Measurements from ENCODE around the gene MARK1.
A peak's percentile ranks its signal among the peaks of the same experiment; 100 is the strongest.

MARK1 gene

DNA sequence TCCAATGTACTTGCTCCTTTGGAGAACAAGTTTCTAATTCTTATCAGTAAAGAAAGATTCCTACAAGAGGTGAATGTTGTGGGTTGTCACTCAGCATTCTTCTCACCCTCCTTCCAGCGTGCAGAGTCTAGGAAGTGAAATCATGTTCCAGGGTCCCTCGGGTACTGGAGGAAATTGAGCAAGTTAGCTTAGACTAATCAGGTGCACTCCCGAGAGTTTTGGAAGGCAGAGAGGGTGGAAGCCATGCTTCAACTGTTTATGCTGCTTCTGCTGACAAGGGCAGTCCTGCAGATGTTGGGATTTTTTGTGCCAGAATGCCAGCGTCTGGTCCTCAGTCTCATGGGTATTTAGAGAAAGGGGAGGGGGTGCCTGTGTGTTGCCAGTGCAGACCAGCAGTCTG lies 157.0 kb downstream of the MARK1 start:
- H3K27me3 ChIP-seq, result peaks cover 13% of the 10 kb centered on the region
- H3K27ac ChIP-seq, result no peak overlapping the region
- no peak for TF ChIP-seq CTCF (IDR thresholded peaks at IDR 0.05)
- H3K36me3 ChIP-seq, result no peaks in the 10 kb centered on the region
- H3K9me3 ChIP-seq, result no peaks in the 10 kb centered on the region
- H3K4me1 ChIP-seq (ENCODE audit: control insufficient read depth in 1 of 2, insufficient read depth in 1 of 2, low read depth in 1 of 2, low read length in 1 of 2), result peaks cover 2 to 3% of the 10 kb centered on the region in 2 experiments
- H3K4me3 ChIP-seq (ENCODE audit: low read depth in 1 of 2, low read length in 1 of 2), result no peak overlapping the region

GRCh38 chr1:220685879-220686278 lies 157.9 kb downstream of the MARK1 start:
- H3K9me3 ChIP-seq, result no peaks in the 10 kb centered on the region
- peaks cover 10 to 12% of the 10 kb centered on the region in 2 experiments for H3K4me1 ChIP-seq (ENCODE audit: control insufficient read depth in 1 of 2, insufficient read depth in 1 of 2, low read depth in 1 of 2, low read length in 1 of 2)
- no peaks in the 10 kb centered on the region for H3K36me3 ChIP-seq

DNA sequence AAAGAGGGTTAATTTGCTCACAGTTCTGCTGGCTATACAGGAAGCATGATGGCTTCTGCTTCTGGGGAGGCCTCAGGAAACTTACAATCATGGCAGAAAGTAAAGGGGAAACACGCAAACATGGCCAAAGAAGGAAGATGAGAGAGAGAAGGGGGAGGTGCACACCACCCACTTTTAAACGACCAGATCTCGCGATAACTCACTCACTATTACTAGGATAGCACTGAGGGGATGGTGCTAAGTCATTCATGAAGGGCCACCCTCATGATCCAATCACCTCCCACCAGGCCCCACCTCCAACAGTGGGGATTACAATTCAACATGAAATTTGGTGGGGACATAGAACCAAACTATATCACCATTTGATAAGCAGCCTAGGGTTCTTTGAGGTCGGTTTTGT lies 159.9 kb downstream of the MARK1 start:
- H3K4me1 ChIP-seq (ENCODE audit: control insufficient read depth in 1 of 2, insufficient read depth in 1 of 2, low read depth in 1 of 2, low read length in 1 of 2), result peaks cover 10 to 12% of the 10 kb centered on the region in 2 experiments
- no peak for TF ChIP-seq CTCF (IDR thresholded peaks at IDR 0.05)

More at GRCh38 chr1:220685879-220686278, 157.9 kb downstream of the MARK1 start:
- no peak for TF ChIP-seq CTCF (IDR thresholded peaks at IDR 0.05)
- H3K27ac ChIP-seq, result no peak overlapping the region
- peaks cover 23% of the 10 kb centered on the region for H3K27me3 ChIP-seq
- no peak overlapping the region for H3K4me3 ChIP-seq (ENCODE audit: low read depth in 1 of 2, low read length in 1 of 2)

GRCh38 chr1:220689666-220690065 lies 161.7 kb downstream of the MARK1 start:
- Histone ChIP-seq H3K27me3 (peaks cover 61% of the 10 kb centered on the region), H3K27ac (no peak overlapping the region), H3K36me3 (no peaks in the 10 kb centered on the region), H3K4me1 (ENCODE audit: control insufficient read depth in 1 of 2, insufficient read depth in 1 of 2, low read depth in 1 of 2, low read length in 1 of 2) (peaks cover 10 to 12% of the 10 kb centered on the region in 2 experiments), H3K9me3 (no peaks in the 10 kb centered on the region), H3K4me3 (ENCODE audit: low read depth in 1 of 2, low read length in 1 of 2) (peak overlapping the region; percentile 59 to 68)
- no peak for TF ChIP-seq CTCF (IDR thresholded peaks at IDR 0.05)

More for the DNA sequence above, 159.9 kb downstream of the MARK1 start:
- H3K4me3 ChIP-seq (ENCODE audit: low read depth in 1 of 2, low read length in 1 of 2), result no peak overlapping the region
- no peaks in the 10 kb centered on the region for H3K36me3 ChIP-seq
- H3K9me3 ChIP-seq, result no peaks in the 10 kb centered on the region
- peaks cover 42% of the 10 kb centered on the region for H3K27me3 ChIP-seq
- no peak overlapping the region for H3K27ac ChIP-seq

DNA sequence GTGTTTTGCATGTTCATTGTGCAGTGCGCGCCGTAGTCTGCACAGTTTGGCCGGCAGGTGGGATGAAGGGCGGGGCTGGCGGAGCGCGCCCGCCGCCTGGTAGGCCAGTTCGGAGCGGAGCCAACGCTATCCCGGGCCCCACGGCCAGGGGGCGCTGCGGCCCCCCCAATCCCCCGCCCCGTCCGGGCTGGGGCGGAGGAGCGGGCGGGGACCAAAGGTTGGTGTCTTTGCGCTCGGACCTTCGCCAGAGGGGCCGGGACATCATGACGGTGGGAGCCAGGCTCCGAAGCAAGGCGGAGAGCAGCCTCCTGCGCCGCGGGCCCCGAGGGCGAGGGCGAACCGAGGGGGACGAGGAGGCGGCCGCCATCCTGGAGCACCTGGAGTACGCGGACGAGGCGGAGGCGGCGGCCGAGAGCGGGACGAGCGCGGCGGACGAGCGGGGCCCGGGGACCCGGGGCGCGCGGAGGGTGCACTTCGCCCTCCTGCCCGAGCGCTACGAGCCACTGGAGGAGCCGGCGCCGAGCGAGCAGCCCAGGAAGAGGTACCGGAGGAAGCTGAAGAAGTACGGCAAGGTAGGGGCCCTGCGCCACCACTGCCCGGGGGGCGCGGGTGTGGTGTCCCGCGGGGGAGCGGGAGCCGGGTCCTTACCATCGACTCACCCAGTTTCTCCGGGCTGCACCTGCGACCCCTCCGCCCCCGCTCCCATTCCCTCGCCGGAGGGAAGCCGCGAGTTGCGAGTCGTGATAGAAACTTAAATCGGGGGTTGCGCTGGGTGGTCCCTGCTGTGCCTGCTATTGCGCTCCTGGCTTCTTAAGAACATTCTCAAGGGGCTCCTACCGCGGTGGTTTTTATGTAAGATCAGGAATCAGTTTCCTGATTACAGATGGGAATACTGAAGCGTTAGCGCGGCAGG lies 162.5 kb downstream of the MARK1 start, which contains the start of gene C1orf115:
TSS of gene C1orf115 (plus strand) at position 224 of the 913 bp plus-strand sequence. CDS start at position 264, 40 bp downstream.
- H3K27ac ChIP-seq, result no peak within 1 kb of the TSS
- no peaks in the 10 kb centered on the region for H3K36me3 ChIP-seq
- TF ChIP-seq CTCF (IDR thresholded peaks at IDR 0.05), result peak; percentile 89
- peaks cover 10 to 12% of the 10 kb centered on the region in 2 experiments for H3K4me1 ChIP-seq (ENCODE audit: control insufficient read depth in 1 of 2, insufficient read depth in 1 of 2, low read depth in 1 of 2, low read length in 1 of 2)
- H3K4me3 ChIP-seq (ENCODE audit: low read depth in 1 of 2, low read length in 1 of 2), result peak within 1 kb of the TSS; percentile 59 to 68
- no peaks in the 10 kb centered on the region for H3K9me3 ChIP-seq
- H3K27me3 ChIP-seq, result peaks cover 68% of the 10 kb centered on the region
